Measurements from ENCODE around the gene GRIK5.

The GRIK5 gene

DNA sequence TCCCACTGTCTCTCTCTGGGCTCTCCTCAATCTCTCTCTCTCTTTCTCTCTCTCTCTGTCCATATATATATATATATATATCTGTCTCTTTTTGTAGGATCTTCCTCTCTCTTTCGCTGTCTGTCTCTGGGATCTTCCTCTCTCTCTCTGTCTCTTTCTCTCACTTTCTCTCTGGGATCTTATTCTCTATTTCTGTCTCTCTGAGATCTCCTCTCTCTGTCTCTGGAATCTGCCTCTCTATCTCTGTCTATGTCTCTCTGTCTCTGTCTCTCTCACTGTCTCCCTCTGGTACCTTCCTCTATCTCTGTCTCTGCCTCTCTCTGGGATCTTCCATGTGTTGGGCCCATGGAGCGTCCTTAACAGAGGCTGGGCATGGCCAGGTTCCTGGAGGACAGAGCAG, 79.4 kb downstream of the GRIK5 start:
- no peak for DNase-seq (ENCODE audit: low spot score)

DNA sequence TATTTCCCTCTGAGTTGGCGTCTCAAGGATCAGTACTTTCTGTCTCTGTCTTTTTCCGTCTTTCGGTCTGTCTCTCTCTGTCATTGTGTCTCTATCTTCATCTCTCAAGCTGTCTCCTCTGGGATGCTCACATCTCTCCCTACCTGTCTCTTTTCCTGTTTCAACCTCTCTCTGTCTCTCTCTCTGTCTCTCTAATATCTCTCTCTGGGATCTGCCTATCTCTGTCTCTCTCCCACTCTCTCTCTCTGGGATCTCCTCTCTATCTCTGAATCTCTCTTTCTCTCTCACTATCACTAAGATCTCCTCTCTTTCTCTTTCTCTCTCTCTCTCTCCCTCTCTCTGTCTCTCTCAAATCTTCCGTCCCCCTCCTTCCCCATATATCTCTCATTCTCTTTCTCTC, 80.0 kb downstream of the GRIK5 start:
- DNase-seq (ENCODE audit: low spot score), result no peak

DNA sequence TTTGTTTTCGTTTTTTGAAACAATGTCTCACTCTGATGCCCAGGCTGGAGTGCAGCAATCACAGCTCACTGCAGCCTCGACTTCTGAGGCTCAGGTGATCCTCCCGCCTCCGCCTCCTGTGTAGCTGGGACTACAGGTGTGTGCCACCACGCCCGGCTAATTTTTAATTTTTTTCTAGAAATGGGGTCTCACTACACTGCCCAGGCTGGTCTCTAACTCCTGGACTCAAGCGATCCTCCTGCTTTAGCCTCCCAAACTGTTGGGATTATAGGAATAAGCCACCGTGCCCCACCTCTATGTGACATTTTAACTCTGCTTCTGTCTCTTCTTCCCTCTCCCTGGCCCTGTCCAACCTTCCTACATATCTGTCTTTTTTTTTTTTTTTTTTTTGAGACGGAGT, 81.1 kb downstream of the GRIK5 start:
- DNase-seq (ENCODE audit: low spot score), result no peak

DNA sequence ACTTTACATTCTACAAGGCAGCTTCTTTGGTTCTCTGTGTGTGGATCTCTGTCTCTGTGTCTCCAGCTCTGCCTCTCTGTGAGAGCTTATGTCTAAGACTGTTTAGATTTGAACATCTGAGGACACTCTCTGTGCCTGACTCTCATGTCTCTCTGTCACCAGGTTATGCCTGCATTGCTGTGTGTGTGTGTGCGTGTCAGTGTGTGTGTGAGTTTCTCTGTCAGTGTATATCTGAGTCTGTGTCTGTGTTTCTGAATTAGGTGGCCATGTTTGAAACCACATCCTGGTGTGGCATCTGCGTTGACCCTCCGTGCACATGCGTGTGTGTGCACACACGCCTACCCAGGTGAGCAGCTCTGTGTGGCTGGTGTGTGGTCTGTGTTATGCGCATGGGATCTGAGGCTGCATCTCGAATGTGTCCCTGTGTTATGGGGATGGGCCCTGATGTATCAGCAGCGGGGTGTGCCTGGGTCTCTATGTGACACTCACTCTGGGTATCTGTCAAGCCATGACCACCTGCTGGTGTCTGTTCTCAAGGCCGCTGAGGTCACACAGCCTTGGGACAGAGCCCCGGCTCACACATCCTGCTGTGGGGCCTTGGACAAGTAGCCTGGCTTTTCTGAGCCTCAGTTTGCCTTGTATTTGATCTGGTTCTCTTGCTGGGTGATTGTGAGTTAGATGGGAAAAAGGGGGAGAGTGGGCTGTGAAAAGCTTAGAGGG, 82.7 kb downstream of the GRIK5 start:
- no peak for DNase-seq (ENCODE audit: low spot score)

DNA sequence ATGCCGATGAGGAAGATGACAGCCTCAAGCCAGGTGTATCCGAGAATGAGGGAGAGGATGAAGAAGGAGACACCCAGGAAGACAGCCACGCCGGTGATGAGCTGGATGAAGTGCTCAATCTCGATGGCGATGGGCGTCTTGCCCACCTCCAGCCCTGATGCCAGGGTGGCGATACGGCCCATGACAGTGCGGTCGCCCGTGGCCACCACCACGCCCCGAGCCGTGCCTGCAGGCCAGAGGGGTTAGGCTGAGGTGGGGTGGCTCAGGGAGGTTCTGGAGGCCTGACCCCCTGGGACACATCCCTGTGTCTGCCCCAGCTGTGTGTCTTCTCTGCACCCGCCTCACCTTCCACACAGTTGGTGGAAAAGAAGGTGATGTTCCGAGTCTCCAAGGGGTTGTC, 85.0 kb downstream of the GRIK5 start:
- no peak for DNase-seq (ENCODE audit: low spot score)

DNA sequence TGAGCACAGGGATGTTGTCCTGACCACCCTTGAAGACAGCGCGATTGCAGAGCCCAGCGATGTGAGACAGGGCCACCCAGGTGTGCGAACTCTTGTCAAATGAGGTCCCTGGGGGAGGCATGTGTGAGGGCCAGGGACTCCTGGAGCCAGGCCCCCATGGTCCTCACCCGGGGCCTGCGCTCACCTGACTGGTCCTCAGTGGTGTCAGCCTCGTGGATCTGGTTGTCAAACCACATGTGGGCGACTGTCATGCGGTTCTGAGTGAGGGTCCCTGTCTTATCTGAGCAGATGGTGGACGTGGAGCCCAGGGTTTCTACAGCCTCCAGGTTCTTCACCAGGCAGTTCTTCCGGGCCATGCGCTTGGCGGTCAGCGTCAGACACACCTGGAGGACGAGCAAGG, 88.3 kb downstream of the GRIK5 start:
- no peak for DNase-seq (ENCODE audit: low spot score)

DNA sequence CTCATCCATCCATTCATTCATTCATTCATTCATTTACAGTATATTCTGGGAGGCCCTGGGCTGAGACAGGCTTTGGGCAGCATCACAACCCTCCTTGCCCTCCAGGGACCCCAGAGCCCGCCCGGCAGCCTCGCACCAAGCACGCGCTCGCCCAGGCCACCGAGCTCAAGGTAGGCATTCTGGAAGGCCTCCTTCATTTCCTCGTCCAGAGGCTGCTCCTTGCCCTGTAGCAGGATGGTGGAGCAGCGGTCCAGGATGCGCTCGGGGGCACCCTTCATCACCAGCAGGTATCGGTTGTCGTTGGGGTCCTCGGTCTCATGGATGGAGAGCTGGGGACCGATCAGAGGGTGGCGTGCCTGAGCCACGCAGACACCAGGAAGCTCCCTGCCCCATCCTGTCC, 91.5 kb downstream of the GRIK5 start:
- no peak for DNase-seq (ENCODE audit: low spot score)

DNA sequence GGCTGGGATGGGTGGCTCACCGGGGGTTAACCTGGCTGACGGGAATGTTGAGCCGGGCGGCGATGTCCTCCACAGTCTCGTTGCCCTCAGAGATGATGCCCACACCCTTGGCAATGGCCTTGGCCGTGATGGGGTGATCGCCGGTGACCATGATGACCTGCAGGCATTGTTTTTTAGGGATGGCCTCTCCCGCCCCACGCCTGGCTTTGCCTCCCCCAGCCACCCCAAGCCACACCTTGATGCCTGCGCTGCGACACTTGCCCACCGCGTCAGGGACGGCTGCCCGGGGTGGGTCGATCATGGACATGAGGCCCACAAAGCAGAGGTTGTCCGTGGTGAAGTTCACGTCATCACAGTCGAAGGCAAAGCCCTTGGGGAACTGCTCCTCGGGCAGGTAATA, 92.1 kb downstream of the GRIK5 start:
- DNase-seq (ENCODE audit: low spot score), result no peak

DNA sequence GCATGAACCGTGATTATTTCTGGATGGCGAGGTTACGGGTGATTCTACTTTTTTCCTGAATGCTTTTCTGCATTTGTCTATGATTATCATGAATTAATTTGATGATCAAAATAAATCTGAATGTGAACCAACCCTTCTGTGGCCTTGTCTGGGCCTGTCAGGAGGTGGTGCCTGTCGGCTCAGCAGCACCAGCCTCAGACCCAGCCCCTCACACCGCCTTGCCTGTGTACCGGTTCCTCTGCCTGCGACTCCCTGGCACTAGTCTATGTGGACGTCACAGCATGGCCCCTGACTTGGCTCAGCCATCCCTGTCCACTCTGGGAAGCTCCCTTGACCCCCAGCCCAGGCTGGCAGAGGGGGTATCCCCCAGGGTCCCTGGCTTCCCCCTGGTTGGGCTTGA, 95.4 kb downstream of the GRIK5 start:
- no peak for DNase-seq (ENCODE audit: low spot score)

DNA sequence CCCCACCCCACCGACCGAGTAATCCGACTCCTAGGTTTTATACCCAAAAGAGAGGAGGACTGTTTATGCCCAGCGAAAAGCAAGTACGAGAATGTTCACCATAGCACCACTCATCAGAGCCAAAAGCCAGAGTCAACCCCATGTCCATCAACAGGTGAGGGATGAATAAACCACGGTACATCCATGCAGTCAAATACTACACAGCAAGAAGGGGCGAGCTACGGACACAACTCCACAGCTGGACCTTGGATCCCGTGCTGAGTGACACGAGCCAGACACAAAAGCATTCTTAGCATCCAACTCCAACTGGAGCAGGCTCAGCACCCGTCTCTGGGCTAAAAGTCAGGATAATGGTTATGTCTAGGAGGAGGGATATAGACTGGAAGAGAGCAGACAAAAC, 98.6 kb downstream of the GRIK5 start:
- no peak for DNase-seq (ENCODE audit: low spot score)

DNA sequence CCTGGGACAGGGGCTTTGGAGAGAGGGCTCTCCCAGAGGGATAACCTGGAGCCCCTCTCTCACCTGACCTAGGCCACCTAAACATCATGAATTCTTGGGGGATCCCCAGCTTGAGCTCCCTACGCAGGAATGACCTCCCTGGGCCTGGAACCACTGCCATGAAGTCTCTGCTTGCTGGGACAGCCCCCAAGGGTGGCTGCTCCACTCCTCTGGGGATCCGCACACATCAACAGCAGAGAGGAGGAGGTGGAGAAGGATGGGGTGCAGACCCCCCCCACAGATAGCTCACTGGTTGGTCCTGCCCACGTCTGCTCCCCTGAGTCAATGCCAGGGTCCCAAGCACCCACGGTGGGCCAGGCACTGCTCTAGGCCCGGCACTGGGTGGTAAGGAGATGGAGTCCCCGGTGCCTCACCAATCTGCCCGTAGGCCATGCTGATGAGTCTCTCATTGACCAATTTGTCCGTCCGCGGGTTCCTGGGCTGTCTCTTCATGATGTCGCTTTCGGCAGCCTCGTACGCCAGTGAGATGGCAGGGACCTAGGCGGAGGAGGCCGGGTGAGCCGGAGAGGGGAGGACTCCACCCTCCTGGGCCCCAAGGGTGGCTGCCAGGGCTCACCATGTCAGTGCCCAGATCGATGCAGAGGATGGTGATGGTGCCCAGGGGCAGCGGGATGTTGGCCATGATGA, 100.1 kb downstream of the GRIK5 start:
- no peak for DNase-seq (ENCODE audit: low spot score)

DNA sequence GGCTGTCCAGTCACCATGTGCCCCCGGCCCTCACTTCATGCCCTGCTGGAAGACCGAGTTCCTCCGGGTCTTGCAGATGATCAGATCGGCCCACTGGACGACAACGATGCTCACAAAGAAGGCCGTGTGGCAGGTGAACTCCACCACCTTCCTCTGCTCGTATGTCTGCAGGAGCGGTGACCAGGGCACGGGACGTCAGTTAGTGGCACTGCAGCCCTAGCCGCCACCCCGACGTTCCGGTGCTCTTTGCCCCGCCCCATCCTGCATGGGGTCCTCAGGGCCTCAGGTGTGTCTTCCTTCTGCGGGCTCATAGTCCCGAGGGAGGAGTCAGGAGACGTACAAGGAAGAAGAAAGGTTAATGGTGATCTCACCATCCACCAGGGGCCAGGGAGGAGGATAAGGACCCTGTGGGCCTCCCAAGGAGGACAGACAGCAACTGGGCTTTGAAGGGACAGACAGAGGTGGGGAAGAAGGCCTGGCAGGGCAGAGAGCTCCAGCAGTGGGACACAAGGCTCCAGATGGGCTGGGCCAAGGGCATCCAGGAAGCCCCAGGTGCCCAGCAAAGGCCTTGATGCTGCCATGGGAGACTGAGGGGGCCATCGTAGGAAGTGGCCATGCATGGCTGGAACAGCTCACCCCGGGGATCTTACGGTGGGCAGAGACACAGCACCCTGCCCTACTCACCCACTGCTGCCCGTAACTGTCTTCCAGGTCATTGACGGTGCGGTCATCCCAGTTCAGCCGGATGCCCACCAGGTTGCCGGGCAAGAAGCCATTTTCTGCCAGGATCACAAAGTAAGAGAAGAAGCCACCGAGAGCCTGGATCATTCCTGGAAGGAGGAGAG, 101.0 kb downstream of the GRIK5 start:
- no peak for DNase-seq (ENCODE audit: low spot score)

DNA sequence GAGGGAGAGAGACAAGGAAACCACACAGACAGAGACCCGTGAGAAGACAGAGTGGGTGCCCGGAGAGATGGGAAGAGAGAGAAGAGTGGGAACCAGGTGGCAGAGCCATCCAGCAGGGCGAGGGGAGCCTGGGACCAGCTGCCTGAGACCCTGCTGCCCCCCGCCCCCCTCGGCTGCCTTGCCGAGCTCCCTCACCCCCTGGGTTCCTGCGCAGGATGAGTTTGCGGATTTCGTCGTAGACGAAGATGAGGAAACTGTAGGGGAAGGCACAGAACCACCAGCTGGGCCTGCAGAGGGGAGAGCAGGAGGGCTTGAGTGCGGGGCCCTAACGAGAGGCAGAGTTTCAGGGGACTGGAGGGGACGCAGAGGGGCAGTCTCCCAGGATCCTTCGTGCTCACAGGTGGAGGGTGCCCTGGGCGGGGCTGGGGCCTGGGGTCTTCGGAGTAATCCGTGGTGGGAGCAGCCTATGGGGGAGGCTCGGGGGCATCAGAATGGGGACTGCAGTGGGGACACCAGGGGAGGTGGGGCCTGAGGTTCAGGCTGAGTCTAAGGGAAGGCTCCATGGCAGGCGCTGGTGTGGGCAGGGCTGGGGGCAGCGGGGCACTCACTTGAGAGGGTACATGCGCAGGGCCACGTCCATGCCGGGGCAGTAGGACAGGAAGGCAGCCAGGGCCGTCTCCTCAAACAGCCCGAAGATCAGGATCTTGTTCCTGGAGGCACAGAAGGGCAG, 102.8 kb downstream of the GRIK5 start:
- no peak for DNase-seq (ENCODE audit: low spot score)

DNA sequence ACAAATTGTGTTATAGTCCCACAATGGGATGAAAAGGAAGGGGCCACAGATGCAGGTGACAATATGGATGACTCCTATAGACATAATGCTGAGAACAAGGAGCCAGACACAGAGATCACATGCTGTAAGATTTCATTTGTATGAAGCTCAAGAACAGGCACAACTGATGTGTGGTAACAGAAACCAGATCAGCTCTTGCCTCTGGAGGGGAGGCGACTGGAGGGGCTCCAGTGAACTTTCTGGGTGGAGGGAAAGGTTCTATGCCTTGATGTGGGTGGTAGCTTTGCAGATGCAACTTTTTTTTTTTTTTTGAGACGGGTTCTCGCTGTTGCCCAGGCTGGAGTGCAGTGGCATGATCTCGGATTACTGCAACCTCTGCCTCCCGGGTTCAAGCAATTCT, 104.9 kb downstream of the GRIK5 start:
- DNase-seq (ENCODE audit: low spot score), result no peak

DNA sequence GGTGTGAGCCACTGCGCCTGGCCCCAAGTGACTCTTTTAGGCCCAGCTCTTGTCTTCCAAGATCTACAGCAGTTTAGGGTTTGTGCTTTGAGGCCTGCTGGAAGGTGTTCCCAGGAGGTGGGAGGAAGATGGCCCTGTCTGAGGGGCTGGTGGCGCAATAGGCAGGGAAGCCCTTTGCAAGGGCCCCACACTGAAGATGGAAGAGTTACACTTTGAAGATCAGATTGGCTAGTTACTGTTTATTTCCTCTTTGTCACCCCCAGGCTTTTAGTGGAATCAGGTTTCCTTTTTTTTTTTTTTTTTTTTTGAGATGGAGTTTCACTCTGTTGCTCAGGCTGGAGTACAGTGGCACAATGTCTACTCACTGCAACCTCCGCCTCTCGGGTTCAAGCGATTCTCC, 109.0 kb downstream of the GRIK5 start:
- no peak for DNase-seq (ENCODE audit: low spot score)

DNA sequence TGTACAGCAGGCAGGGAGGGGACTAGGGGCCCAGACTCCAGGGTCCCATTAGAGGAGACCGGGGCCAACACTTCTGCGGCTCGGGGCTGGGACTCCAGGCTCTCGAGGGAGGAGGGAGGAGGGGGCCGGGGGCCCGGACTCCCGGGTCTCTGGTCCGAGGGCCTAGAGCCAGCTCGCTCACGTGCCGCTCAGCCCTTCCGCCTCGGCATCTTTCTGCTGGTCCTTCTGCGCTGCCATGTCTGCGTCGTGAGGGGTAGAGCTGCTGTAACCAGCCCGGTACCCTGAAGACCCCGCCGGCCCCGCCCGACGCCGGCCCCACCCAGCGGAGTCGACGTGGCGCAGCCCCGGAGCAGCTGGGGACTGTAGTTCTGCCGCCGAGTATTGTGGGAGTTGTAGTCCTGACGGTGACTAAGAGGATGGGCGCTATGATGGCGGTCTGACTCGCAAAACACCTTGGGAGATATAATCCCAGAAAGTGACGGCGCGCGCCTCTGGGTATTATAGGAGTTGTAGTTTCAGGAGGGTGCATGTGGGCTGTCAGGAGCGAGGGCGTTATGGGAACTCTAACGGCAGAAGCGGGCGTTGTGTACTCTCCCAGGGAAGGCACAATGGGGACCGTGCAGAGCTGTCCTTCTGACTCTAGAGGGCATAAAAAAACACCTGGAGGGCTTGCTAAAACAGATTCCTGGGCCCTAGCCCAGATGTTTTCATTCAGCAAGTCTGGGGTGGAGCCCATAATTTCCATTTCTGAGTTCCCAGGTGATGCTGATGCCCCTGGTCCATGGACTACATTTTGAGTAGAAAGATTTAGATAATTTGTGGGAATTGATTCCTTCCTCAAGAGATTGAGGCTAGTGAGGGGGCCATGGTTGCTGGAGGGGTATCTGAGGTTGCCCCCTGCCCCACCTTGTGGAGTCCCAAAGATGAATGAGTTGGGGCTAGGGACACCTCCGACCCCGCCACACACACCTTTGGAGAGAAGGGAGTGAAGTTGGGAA, 110.7 kb downstream of the GRIK5 start, which contains the start of gene RABAC1:
TSS of gene RABAC1 (minus strand) at position 266 of the 998 bp plus-strand sequence. CDS start at position 237, 29 bp downstream.
- peak; percentile 97 for DNase-seq (ENCODE audit: low spot score)

DNA sequence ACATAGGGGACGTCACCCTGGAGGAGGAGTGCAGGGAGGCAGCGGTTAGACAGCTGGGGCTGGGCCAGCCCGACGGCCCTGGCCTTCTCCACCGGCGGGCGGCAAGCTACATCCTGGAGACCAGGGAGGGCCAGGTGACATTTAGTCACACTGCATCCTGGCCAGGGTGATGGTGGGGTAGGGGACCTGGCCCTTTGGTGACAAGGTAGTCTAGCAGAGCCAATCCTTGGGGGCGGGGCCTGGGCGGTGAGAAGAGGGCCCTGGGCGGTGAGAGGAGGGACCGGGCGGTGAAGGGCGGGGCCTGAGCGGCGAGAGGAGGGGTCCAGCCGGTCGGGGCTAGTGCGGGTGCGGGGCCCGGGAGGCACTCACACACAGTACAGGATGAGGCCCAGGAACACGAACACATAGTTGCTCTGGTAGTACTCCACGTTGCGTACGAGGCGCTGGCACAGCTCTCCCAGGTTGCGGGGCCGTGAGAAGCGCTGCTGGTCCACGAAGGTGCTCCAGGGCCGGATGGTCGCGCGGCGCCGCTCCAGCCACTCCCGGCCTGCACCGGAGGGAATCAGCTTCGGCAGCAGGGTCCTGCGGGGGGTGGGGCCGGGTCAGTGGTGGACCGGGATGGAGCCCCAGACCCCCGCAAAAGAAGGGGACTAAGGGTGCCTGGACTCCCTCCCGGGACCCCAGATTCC, 111.5 kb downstream of the GRIK5 start:
- DNase-seq (ENCODE audit: low spot score), result peak; percentile 93

DNA sequence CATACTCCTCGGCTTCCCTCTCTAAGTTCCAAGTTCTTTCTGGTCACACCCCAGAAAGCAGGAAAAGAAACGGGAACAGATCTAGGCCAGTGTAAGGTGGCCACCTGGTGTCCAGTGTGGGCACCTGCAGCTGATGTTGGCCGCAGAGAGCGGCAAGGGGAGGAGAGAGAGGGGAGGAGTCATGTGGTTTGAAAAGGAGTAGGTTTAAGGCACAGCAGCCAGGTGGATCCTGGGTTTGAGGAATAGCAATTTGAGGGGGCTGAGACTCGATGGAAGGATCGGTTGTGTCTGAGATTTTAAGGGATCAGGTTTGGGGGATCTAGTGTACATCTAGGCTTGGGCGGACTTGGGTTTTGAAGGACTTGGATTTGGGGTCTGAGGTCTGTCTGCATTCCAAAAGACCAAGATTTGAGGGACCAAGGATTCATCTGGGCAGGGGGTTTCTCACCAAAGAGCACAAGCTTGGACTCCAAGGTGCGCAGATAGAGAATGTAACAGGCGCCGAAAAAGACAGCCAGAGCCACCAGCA, 112.1 kb downstream of the GRIK5 start:
- peak; percentile 87 for DNase-seq (ENCODE audit: low spot score)

DNA sequence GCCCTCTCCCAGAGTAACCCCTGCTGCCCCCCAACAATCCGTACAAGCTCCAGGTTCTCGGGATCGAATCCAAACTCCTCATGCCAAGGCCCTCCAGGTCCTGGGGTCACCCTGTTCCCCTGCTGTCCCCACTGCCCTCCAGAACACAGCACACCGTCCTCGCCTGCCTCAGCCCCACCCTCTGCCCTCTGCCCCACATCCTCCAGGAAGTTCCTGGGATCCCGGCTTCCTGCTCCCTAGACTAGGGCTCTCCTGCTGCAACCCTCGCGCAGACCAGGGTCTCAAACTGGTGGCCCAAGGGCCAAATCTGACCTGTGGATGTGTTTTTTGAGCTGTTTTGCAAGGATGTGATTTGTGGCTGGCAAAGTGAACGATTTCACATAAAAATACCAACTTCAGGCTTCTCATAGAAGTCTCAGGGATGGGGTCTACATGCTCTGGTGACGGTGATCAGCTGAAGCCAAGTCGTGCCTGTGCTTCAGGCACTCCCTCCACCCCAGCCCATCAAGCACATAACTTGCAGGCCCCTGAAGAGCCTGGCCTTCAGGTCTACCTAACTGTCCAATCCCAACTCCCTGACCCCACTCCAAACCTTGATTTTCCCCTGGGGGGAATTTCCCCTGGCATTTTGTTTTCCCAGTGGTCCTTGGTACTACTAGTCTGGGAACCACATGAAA, 112.7 kb downstream of the GRIK5 start:
- DNase-seq (ENCODE audit: low spot score), result no peak
